HL-60 (cell line): ENCODE results near the gene ELMOD3.

Experiments
- DNase-seq, 2 experiments: peaks; one replicate each; pipeline ENCODE4 v3.0.0-alpha.2; 2010 to 2020; ENCODE audit warnings: low read depth in 1 of 2, low spot score in 1 of 2
- H3K27ac ChIP-seq: fragments of 250-450 bp; sonication (Bioruptor Pico); replicated peaks from 2 replicates; pipeline ENCODE4 v1.5.1; 2020; ENCODE audit warnings: mild to moderate bottlenecking, moderate library complexity
- H3K27me3 ChIP-seq: fragments of 250-450 bp; sonication (Bioruptor Pico); 2 replicates; pipeline ENCODE4 v1.5.1; 2021; ENCODE audit warnings: mild to moderate bottlenecking, moderate library complexity; ENCODE audit not compliant: insufficient read depth, poor library complexity, severe bottlenecking
- H3K4me3 ChIP-seq: replicated peaks from 2 replicates; pipeline ENCODE4 v1.5.1; 2011; ENCODE audit warnings: mild to moderate bottlenecking, control low read depth, low read length; ENCODE audit not compliant: insufficient read depth
- GABPA ChIP-seq: IDR thresholded peaks from 2 replicates; pipeline ENCODE4 v1.6.1; 2012; ENCODE audit warnings: low read depth
- POLR2AphosphoS5 ChIP-seq: IDR thresholded peaks from 2 replicates; pipeline ENCODE4 v1.6.1; 2012; ENCODE audit warnings: low read depth
- SPI1 ChIP-seq: IDR thresholded peaks from 2 replicates; pipeline ENCODE4 v1.6.1; 2012; ENCODE audit warnings: low read depth, mild to moderate bottlenecking, borderline replicate concordance
- TF ChIP-seq, protein P1 (sequence below): IDR thresholded peaks from one replicate; pipeline ENCODE4 v1.5.1; 2011; ENCODE audit warnings: low read length, control low read depth, inconsistent platforms; ENCODE audit not compliant: insufficient read depth
- TF ChIP-seq, protein P2 (sequence below): IDR thresholded peaks from 2 replicates; pipeline ENCODE4 v1.6.1; 2012; ENCODE audit warnings: low read depth; ENCODE audit not compliant: insufficient replicate concordance

The ELMOD3 gene

DNA sequence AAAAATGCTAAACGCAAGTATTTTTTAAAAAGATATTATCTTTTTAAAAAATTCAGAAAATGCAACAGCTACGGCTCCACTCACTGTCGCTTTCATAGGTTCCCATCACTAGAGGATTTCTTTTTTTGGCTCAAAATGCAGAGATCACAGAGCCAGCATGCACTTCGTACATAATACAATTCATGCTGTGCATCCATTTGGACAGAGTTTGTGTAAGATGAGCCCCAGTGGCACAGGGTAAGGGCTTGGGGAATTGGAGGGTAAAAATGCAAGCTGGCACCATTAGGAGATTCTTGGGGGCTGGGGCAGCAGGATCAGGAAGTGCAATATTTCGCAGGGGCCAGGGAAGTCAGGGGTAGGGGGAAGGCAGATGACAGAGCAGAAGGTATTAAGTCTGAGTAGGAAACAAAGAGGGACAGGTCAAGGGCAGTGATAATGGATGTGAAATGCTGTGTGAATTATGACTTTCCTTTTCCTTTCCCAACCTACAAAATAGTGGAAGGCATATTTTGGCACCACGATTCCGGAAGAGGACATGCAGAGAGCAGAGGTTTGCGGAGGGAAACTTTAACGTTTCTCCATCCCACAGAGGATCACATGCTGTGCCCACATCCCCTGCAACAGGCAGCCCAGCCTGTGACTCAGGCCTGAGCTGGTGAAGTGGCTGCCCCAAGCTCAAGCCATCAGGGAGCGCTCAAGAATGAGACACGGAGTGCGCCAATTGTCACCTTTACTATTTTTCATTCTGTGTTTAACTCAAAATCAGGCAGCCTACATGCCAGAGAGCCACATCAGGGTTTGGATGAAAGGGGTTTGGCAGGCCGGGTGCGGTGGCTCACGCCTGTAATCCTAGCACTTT, 50.9 kb downstream of the ELMOD3 start:
- peak overlapping the region; percentile 94 for H3K27ac ChIP-seq
- TF ChIP-seq, protein P1, sequence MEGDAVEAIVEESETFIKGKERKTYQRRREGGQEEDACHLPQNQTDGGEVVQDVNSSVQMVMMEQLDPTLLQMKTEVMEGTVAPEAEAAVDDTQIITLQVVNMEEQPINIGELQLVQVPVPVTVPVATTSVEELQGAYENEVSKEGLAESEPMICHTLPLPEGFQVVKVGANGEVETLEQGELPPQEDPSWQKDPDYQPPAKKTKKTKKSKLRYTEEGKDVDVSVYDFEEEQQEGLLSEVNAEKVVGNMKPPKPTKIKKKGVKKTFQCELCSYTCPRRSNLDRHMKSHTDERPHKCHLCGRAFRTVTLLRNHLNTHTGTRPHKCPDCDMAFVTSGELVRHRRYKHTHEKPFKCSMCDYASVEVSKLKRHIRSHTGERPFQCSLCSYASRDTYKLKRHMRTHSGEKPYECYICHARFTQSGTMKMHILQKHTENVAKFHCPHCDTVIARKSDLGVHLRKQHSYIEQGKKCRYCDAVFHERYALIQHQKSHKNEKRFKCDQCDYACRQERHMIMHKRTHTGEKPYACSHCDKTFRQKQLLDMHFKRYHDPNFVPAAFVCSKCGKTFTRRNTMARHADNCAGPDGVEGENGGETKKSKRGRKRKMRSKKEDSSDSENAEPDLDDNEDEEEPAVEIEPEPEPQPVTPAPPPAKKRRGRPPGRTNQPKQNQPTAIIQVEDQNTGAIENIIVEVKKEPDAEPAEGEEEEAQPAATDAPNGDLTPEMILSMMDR: no peak
- TF ChIP-seq, protein P2, sequence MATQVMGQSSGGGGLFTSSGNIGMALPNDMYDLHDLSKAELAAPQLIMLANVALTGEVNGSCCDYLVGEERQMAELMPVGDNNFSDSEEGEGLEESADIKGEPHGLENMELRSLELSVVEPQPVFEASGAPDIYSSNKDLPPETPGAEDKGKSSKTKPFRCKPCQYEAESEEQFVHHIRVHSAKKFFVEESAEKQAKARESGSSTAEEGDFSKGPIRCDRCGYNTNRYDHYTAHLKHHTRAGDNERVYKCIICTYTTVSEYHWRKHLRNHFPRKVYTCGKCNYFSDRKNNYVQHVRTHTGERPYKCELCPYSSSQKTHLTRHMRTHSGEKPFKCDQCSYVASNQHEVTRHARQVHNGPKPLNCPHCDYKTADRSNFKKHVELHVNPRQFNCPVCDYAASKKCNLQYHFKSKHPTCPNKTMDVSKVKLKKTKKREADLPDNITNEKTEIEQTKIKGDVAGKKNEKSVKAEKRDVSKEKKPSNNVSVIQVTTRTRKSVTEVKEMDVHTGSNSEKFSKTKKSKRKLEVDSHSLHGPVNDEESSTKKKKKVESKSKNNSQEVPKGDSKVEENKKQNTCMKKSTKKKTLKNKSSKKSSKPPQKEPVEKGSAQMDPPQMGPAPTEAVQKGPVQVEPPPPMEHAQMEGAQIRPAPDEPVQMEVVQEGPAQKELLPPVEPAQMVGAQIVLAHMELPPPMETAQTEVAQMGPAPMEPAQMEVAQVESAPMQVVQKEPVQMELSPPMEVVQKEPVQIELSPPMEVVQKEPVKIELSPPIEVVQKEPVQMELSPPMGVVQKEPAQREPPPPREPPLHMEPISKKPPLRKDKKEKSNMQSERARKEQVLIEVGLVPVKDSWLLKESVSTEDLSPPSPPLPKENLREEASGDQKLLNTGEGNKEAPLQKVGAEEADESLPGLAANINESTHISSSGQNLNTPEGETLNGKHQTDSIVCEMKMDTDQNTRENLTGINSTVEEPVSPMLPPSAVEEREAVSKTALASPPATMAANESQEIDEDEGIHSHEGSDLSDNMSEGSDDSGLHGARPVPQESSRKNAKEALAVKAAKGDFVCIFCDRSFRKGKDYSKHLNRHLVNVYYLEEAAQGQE: peak; percentile 42
- TF ChIP-seq POLR2AphosphoS5 (peak; percentile 77), GABPA (no peak), SPI1 (peak; percentile 81)
- H3K4me3 ChIP-seq: 0 out of 2 replicates have a peak overlapping the region, but pooled peaks have one; percentile 5
- peak; percentile 80 to 95 for DNase-seq
- H3K27me3 ChIP-seq: no peaks in the 10 kb centered on the region

DNA sequence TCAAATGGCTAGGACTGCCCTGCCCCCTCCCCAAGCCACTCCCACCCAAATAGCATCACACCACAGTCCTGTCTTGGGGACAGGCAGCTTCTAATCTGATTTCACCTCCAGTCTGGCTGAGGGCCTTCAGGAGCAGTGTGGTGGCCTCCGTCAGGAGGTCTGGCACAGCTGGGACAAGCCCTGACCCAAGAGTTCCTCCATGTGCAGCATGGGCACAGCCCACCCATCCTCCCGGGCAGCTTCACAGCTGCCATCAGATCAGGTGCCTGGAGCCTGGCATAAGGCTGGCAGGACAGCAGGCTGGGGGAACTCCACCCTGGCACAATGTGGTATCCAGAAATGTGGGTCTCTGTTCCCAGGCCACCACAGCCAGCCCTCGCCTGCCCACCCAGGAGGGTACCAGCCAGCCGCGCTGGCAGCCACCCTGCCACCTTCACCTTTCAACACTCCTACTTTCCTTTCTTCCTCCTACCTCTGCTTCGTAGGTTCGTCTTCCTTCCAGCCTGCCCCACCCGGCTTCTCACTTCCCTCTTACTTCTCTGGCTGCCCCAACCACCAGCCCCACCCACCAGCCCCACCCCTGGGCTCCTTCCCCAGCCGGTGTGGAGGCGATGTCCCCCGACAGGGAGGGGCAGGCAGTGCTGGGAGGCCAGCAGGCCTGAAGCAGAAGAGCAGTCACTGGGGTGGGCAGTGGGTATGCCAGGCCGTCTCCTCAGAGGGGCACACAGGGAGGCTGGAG, 55.4 kb downstream of the ELMOD3 start, which contains the start of gene CAPG:
Gene CAPG (minus strand): TSS at position 522 of the 739 bp plus-strand sequence. CDS start 8,221 bp downstream, outside the sequence.
- Histone ChIP-seq H3K27me3 (no peaks in the 10 kb centered on the region), H3K27ac (peak within 1 kb of the TSS; percentile 72), H3K4me3 (peak within 1 kb of the TSS; percentile 58)
- TF ChIP-seq, protein P2: no peak
- no peak for TF ChIP-seq GABPA
- peak; percentile 74 for TF ChIP-seq SPI1
- peak; percentile 64 to 93 for DNase-seq

DNA sequence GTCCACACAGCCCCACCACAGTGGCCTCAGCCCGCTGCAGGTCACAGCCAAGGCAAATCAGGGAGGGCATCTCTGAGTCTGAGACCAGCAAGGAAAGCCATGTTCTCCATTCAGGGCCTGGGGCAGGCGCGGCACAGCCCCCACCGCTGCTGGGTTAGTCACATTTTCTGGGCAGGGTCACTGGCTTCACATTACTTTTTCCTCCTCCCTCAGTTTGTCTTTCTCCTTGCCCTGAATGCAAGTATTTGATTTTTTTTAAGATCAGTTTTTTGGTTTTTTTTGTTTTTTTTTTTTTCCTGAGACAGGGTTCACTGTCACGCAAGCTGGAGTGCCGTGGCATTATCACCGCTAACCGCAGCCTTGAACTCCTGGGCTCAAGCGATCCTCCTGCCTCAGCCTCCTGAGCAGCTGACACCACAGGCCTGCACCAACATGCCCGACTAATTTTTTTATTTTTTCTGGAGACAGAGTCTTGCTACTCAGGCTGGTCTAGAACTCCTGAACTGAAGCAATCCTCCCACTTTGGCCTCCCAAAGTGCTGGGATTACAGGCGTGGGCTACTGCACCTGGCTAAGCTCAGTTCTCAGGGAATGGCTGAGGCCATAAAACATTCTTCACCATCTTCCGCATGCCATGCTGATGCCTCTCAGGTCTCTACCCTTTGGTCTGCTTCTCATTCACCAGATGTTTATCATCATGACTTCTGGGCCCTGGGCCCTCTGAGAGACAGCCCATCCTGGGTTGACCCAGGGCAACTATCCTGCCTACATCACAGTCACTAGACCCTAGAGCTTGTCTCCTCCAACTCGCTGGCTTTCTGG, 56.2 kb downstream of the ELMOD3 start:
- Histone ChIP-seq H3K27ac (peak overlapping the region; percentile 72), H3K4me3 (peak overlapping the region; percentile 58), H3K27me3 (no peaks in the 10 kb centered on the region)
- TF ChIP-seq SPI1 (no peak), GABPA (no peak), POLR2AphosphoS5 (no peak)
- TF ChIP-seq, protein P1: no peak
- TF ChIP-seq, protein P2: no peak
- DNase-seq: peak in 1 of 2 experiments; percentile 28
